Memory B cell (primary cell): Measurements from ENCODE around the gene INCENP.
A peak's percentile ranks its signal among the peaks of the same experiment; 100 is the strongest.

Experiments
- ATAC-seq: fragments of 150-1000 bp; cut with Tn5 transposase; 2 replicates; pipeline ENCODE4 v1.10.0; 2021; ENCODE audit warnings: low read depth, mild to moderate bottlenecking, moderate library complexity
- DNase-seq, 2 donors: peaks; one replicate each; pipeline ENCODE4 v3.0.0; 2022; ENCODE audit warnings: low spot score in 2 of 2
- H3K27ac Mint-ChIP-seq: one replicate; pipeline ENCODE4 v1.8.0; 2022; ENCODE audit warnings: mild to moderate bottlenecking, moderate library complexity, mixed read lengths
- H3K27me3 Mint-ChIP-seq: one replicate; pipeline ENCODE4 v1.8.0; 2022; ENCODE audit warnings: mixed read lengths
- H3K36me3 Mint-ChIP-seq: one replicate; pipeline ENCODE4 v1.8.0; 2022; ENCODE audit warnings: mild to moderate bottlenecking, mixed read lengths
- H3K4me1 Mint-ChIP-seq: one replicate; pipeline ENCODE4 v1.8.0; 2022; ENCODE audit warnings: mixed read lengths
- H3K4me3 Mint-ChIP-seq: one replicate; pipeline ENCODE4 v1.8.0; 2022; ENCODE audit warnings: mild to moderate bottlenecking, moderate library complexity, mixed read lengths
- H3K9me3 Mint-ChIP-seq: one replicate; pipeline ENCODE4 v1.8.0; 2022; ENCODE audit warnings: mixed read lengths

The INCENP gene

GRCh38 chr11:62108971-62109404 lies 14.8 kb upstream of the INCENP start:
- Mint-ChIP-seq H3K4me1 (peaks cover 5% of the 10 kb centered on the region), H3K9me3 (peaks cover 4% of the 10 kb centered on the region), H3K4me3 (no peak overlapping the region), H3K36me3 (no peaks in the 10 kb centered on the region), H3K27me3 (peaks cover 6% of the 10 kb centered on the region), H3K27ac (no peak overlapping the region)
- DNase-seq, result no peak
- ATAC-seq, result no peak

- Mint-ChIP-seq H3K27me3 (no peaks in the 10 kb centered on the region), H3K36me3 (peaks cover 4% of the 10 kb centered on the region)
These were observed 8.6 kb upstream of the INCENP start for GRCh38 chr11:62115085-62115694.

GRCh38 chr11:62116451-62116850 lies 7.4 kb upstream of the INCENP start:
- H3K4me3 Mint-ChIP-seq, result no peak overlapping the region
- H3K36me3 Mint-ChIP-seq, result peaks cover 4% of the 10 kb centered on the region
- H3K4me1 Mint-ChIP-seq, result peaks cover 2% of the 10 kb centered on the region
- DNase-seq, result no peak
- no peaks in the 10 kb centered on the region for H3K9me3 Mint-ChIP-seq
- no peaks in the 10 kb centered on the region for H3K27me3 Mint-ChIP-seq
- ATAC-seq, result no peak
- H3K27ac Mint-ChIP-seq, result no peak overlapping the region

More at GRCh38 chr11:62115085-62115694, 8.6 kb upstream of the INCENP start:
- DNase-seq, result no peak
- Mint-ChIP-seq H3K9me3 (no peaks in the 10 kb centered on the region), H3K4me3 (no peak overlapping the region), H3K27ac (no peak overlapping the region), H3K4me1 (peaks cover 2% of the 10 kb centered on the region)
- no peak for ATAC-seq

- H3K9me3 Mint-ChIP-seq, result no peaks in the 10 kb centered on the region
- no peak for DNase-seq
- H3K36me3 Mint-ChIP-seq, result peaks cover 4% of the 10 kb centered on the region
- no peak overlapping the region for H3K4me3 Mint-ChIP-seq
- H3K27ac Mint-ChIP-seq, result no peak overlapping the region
- ATAC-seq, result no peak
- H3K4me1 Mint-ChIP-seq, result peaks cover 3% of the 10 kb centered on the region
- H3K27me3 Mint-ChIP-seq, result no peaks in the 10 kb centered on the region
These were observed 4.2 kb upstream of the INCENP start for GRCh38 chr11:62119569-62119968.

GRCh38 chr11:62120001-62120400 lies 3.8 kb upstream of the INCENP start:
- Mint-ChIP-seq H3K36me3 (peaks cover 4% of the 10 kb centered on the region), H3K4me3 (no peak overlapping the region)

GRCh38 chr11:62120431-62120830 lies 3.4 kb upstream of the INCENP start:
- ATAC-seq (no peak), DNase-seq (no peak)
- Mint-ChIP-seq H3K27me3 (no peaks in the 10 kb centered on the region), H3K4me1 (peaks cover 9% of the 10 kb centered on the region), H3K4me3 (no peak overlapping the region), H3K9me3 (no peaks in the 10 kb centered on the region), H3K36me3 (peaks cover 4% of the 10 kb centered on the region), H3K27ac (no peak overlapping the region)

More at GRCh38 chr11:62120001-62120400, 3.8 kb upstream of the INCENP start:
- no peak for ATAC-seq
- H3K27me3 Mint-ChIP-seq, result no peaks in the 10 kb centered on the region
- no peak for DNase-seq
- H3K4me1 Mint-ChIP-seq, result peaks cover 7% of the 10 kb centered on the region
- H3K9me3 Mint-ChIP-seq, result no peaks in the 10 kb centered on the region
- H3K27ac Mint-ChIP-seq, result no peak overlapping the region

GRCh38 chr11:62122076-62122475 lies 1.7 kb upstream of the INCENP start:
- DNase-seq (no peak), ATAC-seq (no peak)
- Mint-ChIP-seq H3K27ac (no peak overlapping the region), H3K36me3 (no peaks in the 10 kb centered on the region), H3K4me3 (no peak overlapping the region), H3K9me3 (no peaks in the 10 kb centered on the region), H3K27me3 (no peaks in the 10 kb centered on the region), H3K4me1 (peaks cover 12% of the 10 kb centered on the region)

- DNase-seq (no peak), ATAC-seq (no peak)
- Mint-ChIP-seq H3K9me3 (no peaks in the 10 kb centered on the region), H3K4me3 (peak overlapping the region; percentile 97), H3K27ac (peak overlapping the region; percentile 91), H3K4me1 (peaks cover 19% of the 10 kb centered on the region), H3K36me3 (peaks cover 11% of the 10 kb centered on the region), H3K27me3 (no peaks in the 10 kb centered on the region)
These were observed 639 bp downstream of the INCENP start for GRCh38 chr11:62124186-62125113.

- H3K9me3 Mint-ChIP-seq, result no peaks in the 10 kb centered on the region
- no peak overlapping the region for H3K27ac Mint-ChIP-seq
- peaks cover 19% of the 10 kb centered on the region for H3K4me1 Mint-ChIP-seq
- H3K4me3 Mint-ChIP-seq, result peak overlapping the region; percentile 37
- peaks cover 12% of the 10 kb centered on the region for H3K36me3 Mint-ChIP-seq
- H3K27me3 Mint-ChIP-seq, result no peaks in the 10 kb centered on the region
- DNase-seq (no peak), ATAC-seq (no peak)
These were observed 1.5 kb downstream of the INCENP start for GRCh38 chr11:62125316-62125715.

GRCh38 chr11:62125881-62126280 lies 2.1 kb downstream of the INCENP start:
- Mint-ChIP-seq H3K36me3 (peaks cover 13% of the 10 kb centered on the region), H3K27me3 (no peaks in the 10 kb centered on the region), H3K9me3 (no peaks in the 10 kb centered on the region), H3K27ac (no peak overlapping the region), H3K4me1 (peaks cover 19% of the 10 kb centered on the region), H3K4me3 (no peak overlapping the region)
- DNase-seq, result no peak
- ATAC-seq, result no peak

GRCh38 chr11:62127426-62127825 lies 3.6 kb downstream of the INCENP start:
- Mint-ChIP-seq H3K9me3 (no peaks in the 10 kb centered on the region), H3K27ac (no peak overlapping the region), H3K4me3 (no peak overlapping the region), H3K4me1 (peaks cover 19% of the 10 kb centered on the region), H3K27me3 (no peaks in the 10 kb centered on the region), H3K36me3 (peaks cover 19% of the 10 kb centered on the region)
- no peak for ATAC-seq
- DNase-seq, result no peak

- peaks cover 19% of the 10 kb centered on the region for H3K4me1 Mint-ChIP-seq
These were observed 4.3 kb downstream of the INCENP start for GRCh38 chr11:62127941-62128770.

GRCh38 chr11:62128835-62129234 lies 5.0 kb downstream of the INCENP start:
- Mint-ChIP-seq H3K27ac (no peak overlapping the region), H3K27me3 (no peaks in the 10 kb centered on the region), H3K36me3 (peaks cover 23% of the 10 kb centered on the region), H3K4me3 (no peak overlapping the region), H3K9me3 (no peaks in the 10 kb centered on the region), H3K4me1 (peaks cover 17% of the 10 kb centered on the region)
- no peak for DNase-seq
- ATAC-seq, result no peak

More at GRCh38 chr11:62127941-62128770, 4.3 kb downstream of the INCENP start:
- ATAC-seq, result no peak
- no peaks in the 10 kb centered on the region for H3K9me3 Mint-ChIP-seq
- H3K27me3 Mint-ChIP-seq, result no peaks in the 10 kb centered on the region
- no peak for DNase-seq
- H3K36me3 Mint-ChIP-seq, result peaks cover 23% of the 10 kb centered on the region
- no peak overlapping the region for H3K27ac Mint-ChIP-seq
- H3K4me3 Mint-ChIP-seq, result no peak overlapping the region
